Measurements from ENCODE around the gene CEP57L1.
"Not testable (repeated sequence)": the region's sequence is repeated elsewhere in the genome, so short reads cannot be mapped to it uniquely, and the experiment has no call there.

CEP57L1 gene

DNA sequence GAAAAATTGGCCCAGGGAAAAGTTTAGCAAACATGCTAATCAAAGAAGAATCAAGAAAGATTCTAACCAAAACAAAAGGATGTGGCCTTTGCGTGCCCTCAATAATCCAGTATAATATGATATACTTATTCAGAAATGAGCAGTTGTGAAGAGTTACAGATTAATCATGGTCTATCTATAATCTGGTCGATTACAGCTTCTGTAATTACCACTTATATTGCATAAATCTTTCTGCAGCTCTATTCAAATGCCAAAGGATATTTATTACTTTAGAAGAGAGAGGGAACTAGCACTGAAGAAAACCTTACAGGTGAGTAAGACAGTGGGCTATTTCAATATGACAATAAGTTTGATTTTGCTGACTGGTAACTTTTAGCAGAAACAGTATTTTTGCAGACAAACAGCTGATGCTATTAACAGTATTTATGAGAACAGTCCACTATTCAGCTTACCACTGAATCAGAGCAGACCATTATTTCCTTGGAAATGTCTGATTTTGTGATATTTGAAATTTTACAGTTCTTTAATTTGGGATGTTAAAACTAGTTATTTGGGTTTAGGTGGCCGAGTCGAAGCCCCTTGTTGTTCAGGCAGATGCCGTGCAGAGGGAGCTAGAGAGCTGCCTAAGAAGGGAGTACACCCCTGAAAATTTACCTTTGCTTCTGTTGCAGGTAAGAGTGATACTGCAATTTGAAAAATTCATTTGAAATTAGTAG, 92.2 kb downstream of the CEP57L1 start:
- TF ChIP-seq, protein P1, sequence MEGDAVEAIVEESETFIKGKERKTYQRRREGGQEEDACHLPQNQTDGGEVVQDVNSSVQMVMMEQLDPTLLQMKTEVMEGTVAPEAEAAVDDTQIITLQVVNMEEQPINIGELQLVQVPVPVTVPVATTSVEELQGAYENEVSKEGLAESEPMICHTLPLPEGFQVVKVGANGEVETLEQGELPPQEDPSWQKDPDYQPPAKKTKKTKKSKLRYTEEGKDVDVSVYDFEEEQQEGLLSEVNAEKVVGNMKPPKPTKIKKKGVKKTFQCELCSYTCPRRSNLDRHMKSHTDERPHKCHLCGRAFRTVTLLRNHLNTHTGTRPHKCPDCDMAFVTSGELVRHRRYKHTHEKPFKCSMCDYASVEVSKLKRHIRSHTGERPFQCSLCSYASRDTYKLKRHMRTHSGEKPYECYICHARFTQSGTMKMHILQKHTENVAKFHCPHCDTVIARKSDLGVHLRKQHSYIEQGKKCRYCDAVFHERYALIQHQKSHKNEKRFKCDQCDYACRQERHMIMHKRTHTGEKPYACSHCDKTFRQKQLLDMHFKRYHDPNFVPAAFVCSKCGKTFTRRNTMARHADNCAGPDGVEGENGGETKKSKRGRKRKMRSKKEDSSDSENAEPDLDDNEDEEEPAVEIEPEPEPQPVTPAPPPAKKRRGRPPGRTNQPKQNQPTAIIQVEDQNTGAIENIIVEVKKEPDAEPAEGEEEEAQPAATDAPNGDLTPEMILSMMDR (IDR thresholded peaks at IDR 0.05; ENCODE audit: insufficient read depth, missing control alignments) = peak; percentile 88
- FAIRE-seq = peak; percentile 71
- no peak for DNase-seq (ENCODE audit: insufficient read length, low spot score)

DNA sequence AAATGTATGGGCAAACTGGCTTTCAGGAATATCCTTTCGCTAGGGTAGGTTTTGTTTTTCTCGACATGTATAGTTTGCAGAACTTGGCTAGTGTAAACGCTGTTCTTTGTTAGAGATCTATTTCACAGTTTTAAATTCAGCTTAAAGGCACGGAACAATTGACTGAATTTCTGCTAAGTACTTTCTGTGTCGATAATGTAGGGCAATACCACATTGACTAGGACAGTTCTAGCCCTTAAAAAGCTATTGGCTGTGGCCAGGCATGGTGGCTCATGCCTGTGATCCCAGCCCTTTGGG, 92.8 kb downstream of the CEP57L1 start:
- TF ChIP-seq, protein P1 (IDR thresholded peaks at IDR 0.05; ENCODE audit: insufficient read depth, missing control alignments) = no peak
- FAIRE-seq = no peak
- no peak for DNase-seq (ENCODE audit: insufficient read length, low spot score)

DNA sequence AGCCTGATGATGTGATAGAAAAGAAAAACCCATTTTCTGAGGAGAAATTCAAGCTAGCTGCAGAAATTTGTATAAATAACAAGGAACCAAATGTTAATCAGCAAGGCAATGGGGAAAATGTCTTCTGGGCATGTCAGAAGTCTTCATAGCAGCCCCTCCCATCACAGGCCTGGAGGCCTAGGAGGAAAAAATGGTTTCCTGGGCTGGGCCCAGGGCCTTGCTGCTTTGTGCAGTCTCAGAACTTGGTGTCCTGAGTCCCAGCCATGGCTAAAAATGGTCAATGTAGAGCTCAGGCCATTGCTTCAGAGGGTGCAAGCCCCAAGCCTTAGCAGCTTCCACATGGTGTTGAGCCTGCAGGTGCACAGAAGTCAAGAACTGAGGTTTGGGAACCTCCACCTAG, 96.1 kb downstream of the CEP57L1 start:
- not testable (repeated sequence) for FAIRE-seq; DNase-seq (ENCODE audit: insufficient read length, low spot score)

DNA sequence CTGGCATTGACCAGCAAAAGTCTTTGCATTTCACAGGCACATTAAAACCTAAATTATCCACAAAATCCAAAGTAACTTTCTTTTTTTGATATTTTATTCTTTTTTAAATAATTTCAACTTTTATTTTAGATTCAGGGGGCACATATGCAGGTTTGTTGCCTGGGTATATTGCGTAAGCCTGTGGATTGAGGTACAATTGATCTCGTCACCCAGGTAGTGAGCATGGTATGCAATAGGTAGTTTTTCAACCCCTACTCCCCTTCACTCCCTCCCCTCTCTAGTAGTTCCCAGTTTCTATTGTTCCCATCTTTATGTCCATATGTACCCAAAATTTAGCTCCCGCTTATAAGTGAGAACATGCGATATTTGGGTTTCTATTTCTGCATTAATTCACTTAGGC, 97.6 kb downstream of the CEP57L1 start:
- FAIRE-seq = no peak

GRCh38 chr6:109194880-109195279, 99.6 kb downstream of the CEP57L1 start:
- FAIRE-seq = peak; percentile 25
- DNase-seq (ENCODE audit: insufficient read length, low spot score) = no peak

More for the DNA sequence above, 97.6 kb downstream of the CEP57L1 start:
- TF ChIP-seq, protein P1 (IDR thresholded peaks at IDR 0.05; ENCODE audit: insufficient read depth, missing control alignments) = no peak
- no peak for DNase-seq (ENCODE audit: insufficient read length, low spot score)

GRCh38 chr6:109197061-109197460, 101.8 kb downstream of the CEP57L1 start:
- TF ChIP-seq, protein P1 (IDR thresholded peaks at IDR 0.05; ENCODE audit: insufficient read depth, missing control alignments) = no peak
- DNase-seq (ENCODE audit: insufficient read length, low spot score) (no peak), FAIRE-seq (no peak)

More at GRCh38 chr6:109194880-109195279, 99.6 kb downstream of the CEP57L1 start:
- TF ChIP-seq, protein P1 (IDR thresholded peaks at IDR 0.05; ENCODE audit: insufficient read depth, missing control alignments) = no peak

DNA sequence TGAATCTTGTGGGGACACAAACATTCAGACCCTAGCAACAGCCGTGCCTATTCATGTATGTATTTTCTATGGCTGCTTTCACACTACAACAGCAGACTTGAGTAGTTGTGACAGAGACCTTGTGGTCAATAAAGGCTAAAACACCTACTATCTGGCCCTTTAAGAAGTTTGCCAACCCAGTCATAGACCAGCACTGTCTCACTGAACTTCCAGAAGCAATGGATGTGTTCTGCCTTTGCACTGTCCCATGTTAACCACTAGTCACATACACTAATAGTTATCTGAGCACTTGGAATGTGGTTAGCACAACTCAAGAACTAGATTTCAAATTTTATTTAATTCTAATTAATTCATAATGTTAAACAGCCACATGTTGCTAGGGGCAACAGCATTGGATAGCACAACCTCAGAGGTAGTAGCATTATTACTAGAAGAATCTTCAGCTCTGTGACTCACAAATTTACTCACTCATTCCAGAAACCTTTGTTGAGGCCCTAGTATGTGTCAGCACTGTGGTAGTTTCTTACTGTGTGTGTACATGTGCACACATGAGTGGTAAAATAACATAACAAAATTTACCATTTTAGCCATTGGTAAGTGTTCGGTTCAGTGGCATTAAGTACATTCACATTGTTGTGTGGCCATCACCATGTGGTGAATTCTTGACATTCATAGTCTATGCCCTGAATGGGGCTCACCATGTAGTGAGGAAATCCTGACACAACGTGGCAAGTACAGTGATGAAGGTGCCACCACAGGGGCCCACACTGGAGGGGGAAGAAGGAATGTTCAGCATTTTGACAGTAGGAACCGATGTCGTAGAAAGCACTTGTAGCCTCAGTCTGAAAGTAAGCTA, 107.3 kb downstream of the CEP57L1 start:
- FAIRE-seq (no peak), DNase-seq (ENCODE audit: insufficient read length, low spot score) (no peak)
- TF ChIP-seq, protein P1 (IDR thresholded peaks at IDR 0.05; ENCODE audit: insufficient read depth, missing control alignments) = no peak

All from D721Med (cell line).